Aorta (tissue), 5 donors: ENCODE results near the gene MUCL3. TPM values are rescaled to one million over a fixed set of nuclear protein-coding genes. Genes with fewer than 3 reads are reported as not detected.

Experiments
- ATAC-seq: fragments of 200-7000 bp; cut with Tn5 transposase; one replicate; pipeline ENCODE4 v1.9.1; 2022; ENCODE audit warnings: moderate library complexity; ENCODE audit not compliant: low FRiP score
- DNase-seq, 2 donors: peaks; one replicate each; pipeline ENCODE4 v3.0.0-alpha.2; 2020
- H3K27ac ChIP-seq, 2 donors: one replicate each; pipeline ENCODE4 v1.5.1; 2013; ENCODE audit warnings: low read length in 2 of 2, mild to moderate bottlenecking in 2 of 2, moderate library complexity in 2 of 2, control low read depth in 1 of 2, inconsistent platforms in 1 of 2, low read depth in 1 of 2
- H3K27me3 ChIP-seq, 2 donors: one replicate each; pipeline ENCODE4 v1.6.1; 2013; ENCODE audit warnings: control low read depth in 1 of 2, low read length in 1 of 2, mild to moderate bottlenecking in 1 of 2, moderate library complexity in 1 of 2; ENCODE audit not compliant: insufficient read depth in 2 of 2, control insufficient read depth in 1 of 2
- H3K36me3 ChIP-seq, 2 donors: one replicate each; pipeline ENCODE4 v1.6.1; 2013; ENCODE audit warnings: control low read depth in 1 of 2, low read length in 1 of 2, mild to moderate bottlenecking in 1 of 2; ENCODE audit not compliant: insufficient read depth in 2 of 2, control insufficient read depth in 1 of 2
- H3K4me1 ChIP-seq, 2 donors: one replicate each; pipeline ENCODE4 v1.6.1; 2013; ENCODE audit warnings: low read length in 2 of 2, control low read depth in 1 of 2, mild to moderate bottlenecking in 1 of 2, moderate library complexity in 1 of 2; ENCODE audit not compliant: insufficient read depth in 2 of 2, control insufficient read depth in 1 of 2
- H3K4me3 ChIP-seq, 2 donors: one replicate each; pipeline ENCODE4 v1.5.1; 2013; ENCODE audit warnings: low read length in 2 of 2, control low read depth in 1 of 2, mild to moderate bottlenecking in 1 of 2
- H3K9me3 ChIP-seq: one replicate; pipeline ENCODE4 v1.6.1; 2013; ENCODE audit warnings: mild to moderate bottlenecking, low read length; ENCODE audit not compliant: control insufficient read depth
- WGBS, 2 donors: extraction: QIAGEN DNeasy Blood & Tissue Kit; methylation state at CpG; one replicate each; pipeline ENCODE4 v1.1.7; 2013; 5-methylcytosine and 5-hydroxymethylcytosine counted together
- intact Hi-C, 2 donors: fragments of 100-400 bp; cut with DNase I; formaldehyde crosslinking; loops; one replicate each; pipeline versions ENCODE4 v1.14.2 to v1.15.0; 2022
- polyA plus RNA-seq, 2 donors: library from polyadenylated mRNA; stranded (reverse); fragments of 200-250 nt; gene quantifications; one replicate each; pipeline ENCODE4 v1.2.3, GENCODE V29; 2013
- total RNA-seq, 2 donors: library from RNA; stranded (reverse); fragmentation: NEBNext Ultra II Directional; extraction: Animal tissue kit (Norgen Biotek cat#: 25700); gene quantifications; one replicate each; pipeline ENCODE4 v1.2.1, GENCODE V29; 2021
- donor health status: healthy with polysubstance abuse.
- donor health status: Bipolar disorder and iron deficiency.
- donor health status: DM: no; HTN: no; CAD: no.
- donor health status: DM: no; HTN: no; CAD: no.
- donor health status: DM: yes; HTN: yes; CAD: no.

The MUCL3 gene
- total and polyA plus RNA-seq, 4 donors: 0.13 to 0.18 TPM; not detected in 2

DNA sequence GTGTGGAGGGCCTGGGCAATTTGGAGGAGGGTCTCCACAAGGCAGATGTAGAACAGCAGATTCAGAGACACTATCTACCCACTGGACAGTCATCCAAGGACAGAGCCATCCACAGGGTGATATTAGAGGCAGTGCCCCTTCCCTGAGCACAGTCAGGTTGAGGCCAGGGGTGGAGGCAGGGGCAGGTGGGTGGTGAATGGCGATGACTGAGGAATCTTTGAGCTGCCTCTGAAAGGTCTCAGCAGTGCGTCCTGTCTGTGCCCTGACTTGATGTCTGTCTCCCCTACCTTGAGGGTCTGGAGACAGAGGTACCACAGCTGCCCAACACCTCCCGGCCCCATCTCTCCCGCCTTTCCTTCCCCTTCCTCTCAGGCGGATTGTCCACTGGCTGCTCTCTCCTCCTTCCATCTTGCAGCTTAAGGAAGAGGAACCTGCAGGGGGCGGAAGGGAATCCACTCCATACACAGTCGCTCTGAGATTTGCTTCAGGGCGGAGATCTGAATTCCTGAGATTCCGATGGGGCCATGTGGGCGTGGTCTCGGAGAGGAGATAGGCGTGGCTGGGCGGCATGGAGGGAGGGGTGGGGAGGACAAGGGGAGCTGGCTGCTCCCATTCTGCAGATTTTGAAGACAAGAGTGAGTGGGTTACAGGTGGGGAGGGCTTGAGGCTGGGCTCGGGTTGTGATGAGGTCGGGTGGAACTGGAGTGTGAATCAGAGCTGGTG is 1.7 kb downstream of the MUCL3 start:
- Histone ChIP-seq H3K4me3 (no peak overlapping the region), H3K36me3 (no peaks in the 10 kb centered on the region), H3K4me1 (no peaks in the 10 kb centered on the region), H3K27me3 (no peaks in the 10 kb centered on the region), H3K27ac (no peak overlapping the region), H3K9me3 (no peaks in the 10 kb centered on the region)
- DNase-seq (peak; percentile 79 to 89), ATAC-seq (peak; percentile 53)
- intact Hi-C loops: no loop called here
- 17 to 18% methylated on average over 15 of the region's 15 CpGs for WGBS, 2 donors

DNA sequence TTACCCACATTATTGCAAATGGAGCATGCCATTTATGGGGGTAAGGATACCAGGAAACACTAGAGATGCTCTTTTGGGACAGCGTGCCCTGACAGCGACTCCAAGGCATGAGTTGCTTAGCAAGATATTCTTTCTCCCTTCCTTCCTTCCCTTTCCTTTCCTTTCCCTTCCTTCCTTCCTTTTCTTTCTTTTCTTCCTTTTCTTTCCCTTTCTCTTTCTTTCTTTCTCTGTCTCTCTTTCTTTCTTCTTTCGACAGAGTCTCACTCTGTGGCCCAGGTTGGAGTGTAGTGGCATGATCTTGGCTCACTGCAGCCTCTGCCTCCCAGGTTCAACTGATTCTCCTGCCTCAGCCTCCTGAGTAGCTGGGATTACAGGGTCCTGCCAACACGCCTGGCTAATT is 3.3 kb downstream of the MUCL3 start:
- intact Hi-C loops: no loop called here
- DNase-seq: no peak
- no peaks in the 10 kb centered on the region for H3K27me3 ChIP-seq
- no peak overlapping the region for H3K4me3 ChIP-seq
- H3K9me3 ChIP-seq: no peaks in the 10 kb centered on the region
- H3K4me1 ChIP-seq: no peaks in the 10 kb centered on the region
- no peak overlapping the region for H3K27ac ChIP-seq
- 92 to 94% methylated on average over 4 of the region's 4 CpGs for WGBS, 2 donors
- ATAC-seq: no peak
- no peaks in the 10 kb centered on the region for H3K36me3 ChIP-seq

DNA sequence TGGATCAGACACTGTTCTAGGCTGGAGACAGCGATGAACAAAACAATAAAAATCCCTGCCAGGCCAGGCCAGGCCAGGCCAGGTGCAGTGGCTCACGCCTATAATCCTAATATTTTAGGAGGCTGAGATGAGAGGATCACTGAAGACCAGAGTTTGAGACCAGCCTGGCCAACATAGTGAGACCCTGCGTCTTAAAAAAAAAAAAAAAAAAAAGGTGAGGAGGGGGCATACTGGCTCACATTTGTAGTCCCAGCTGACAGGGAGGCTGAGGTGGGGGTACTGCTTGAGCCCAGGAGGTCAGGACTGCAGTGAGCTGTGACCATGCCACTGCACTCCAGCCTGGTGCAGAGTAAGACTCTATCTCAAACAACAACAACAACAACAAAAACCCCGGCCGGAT is 4.5 kb downstream of the MUCL3 start:
- no peaks in the 10 kb centered on the region for H3K9me3 ChIP-seq
- no peaks in the 10 kb centered on the region for H3K27me3 ChIP-seq
- H3K4me1 ChIP-seq: no peaks in the 10 kb centered on the region
- no peak for DNase-seq
- no peak overlapping the region for H3K27ac ChIP-seq
- no peak for ATAC-seq
- no peak overlapping the region for H3K4me3 ChIP-seq
- intact Hi-C loops: no loop called here
- no peaks in the 10 kb centered on the region for H3K36me3 ChIP-seq
- WGBS, 2 donors: 79 to 85% methylated on average over 5 of the region's 5 CpGs

DNA sequence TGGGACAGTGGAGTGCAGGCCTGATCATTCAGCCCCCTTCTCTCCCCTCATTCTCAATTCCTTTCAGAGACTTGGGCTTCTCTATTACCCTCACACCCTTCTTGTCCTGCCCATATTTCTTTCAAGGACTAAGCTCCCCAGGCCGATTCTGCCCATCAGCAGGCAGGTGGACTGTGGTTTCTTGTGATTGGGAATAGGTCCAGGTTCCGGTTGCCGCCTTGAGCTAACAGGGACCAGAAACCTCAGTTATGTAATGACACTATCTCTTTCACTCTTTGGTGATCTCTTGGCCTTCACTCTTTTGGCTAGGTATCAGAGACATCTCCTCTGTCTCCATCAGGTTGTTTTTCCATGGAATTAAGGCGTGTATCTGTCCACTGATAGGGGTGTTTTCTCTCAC is 6.5 kb downstream of the MUCL3 start:
- no peak overlapping the region for H3K27ac ChIP-seq
- no peaks in the 10 kb centered on the region for H3K9me3 ChIP-seq
- no peak for ATAC-seq
- DNase-seq: no peak
- H3K4me3 ChIP-seq: no peak overlapping the region
- 83 to 84% methylated on average over 4 of the region's 4 CpGs for WGBS, 2 donors
- H3K4me1 ChIP-seq: no peaks in the 10 kb centered on the region
- no peaks in the 10 kb centered on the region for H3K27me3 ChIP-seq
- intact Hi-C loops: no loop called here
- no peaks in the 10 kb centered on the region for H3K36me3 ChIP-seq

DNA sequence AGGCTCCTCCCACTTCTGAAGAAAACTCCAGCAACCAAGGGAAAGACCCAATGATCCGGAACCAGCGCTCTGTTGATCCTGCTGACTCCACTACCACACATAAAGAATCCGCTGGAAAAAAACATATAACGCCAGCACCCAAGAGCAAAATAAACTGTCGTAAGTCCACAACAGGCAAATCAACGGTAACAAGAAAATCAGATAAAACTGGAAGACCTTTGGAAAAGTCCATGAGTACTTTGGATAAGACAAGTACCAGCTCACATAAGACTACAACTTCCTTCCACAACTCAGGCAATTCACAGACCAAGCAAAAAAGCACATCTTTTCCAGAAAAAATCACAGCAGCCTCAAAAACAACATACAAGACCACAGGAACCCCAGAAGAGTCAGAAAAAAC is 8.0 kb downstream of the MUCL3 start:
- ATAC-seq (no peak), DNase-seq (no peak)
- WGBS, 2 donors: 88 to 90% methylated on average over 6 of the region's 6 CpGs
- no peaks in the 10 kb centered on the region for H3K36me3 ChIP-seq
- H3K4me1 ChIP-seq: no peaks in the 10 kb centered on the region
- no peaks in the 10 kb centered on the region for H3K9me3 ChIP-seq
- no peak overlapping the region for H3K27ac ChIP-seq
- intact Hi-C loops: no loop called here
- H3K27me3 ChIP-seq: no peaks in the 10 kb centered on the region
- H3K4me3 ChIP-seq: no peak overlapping the region

DNA sequence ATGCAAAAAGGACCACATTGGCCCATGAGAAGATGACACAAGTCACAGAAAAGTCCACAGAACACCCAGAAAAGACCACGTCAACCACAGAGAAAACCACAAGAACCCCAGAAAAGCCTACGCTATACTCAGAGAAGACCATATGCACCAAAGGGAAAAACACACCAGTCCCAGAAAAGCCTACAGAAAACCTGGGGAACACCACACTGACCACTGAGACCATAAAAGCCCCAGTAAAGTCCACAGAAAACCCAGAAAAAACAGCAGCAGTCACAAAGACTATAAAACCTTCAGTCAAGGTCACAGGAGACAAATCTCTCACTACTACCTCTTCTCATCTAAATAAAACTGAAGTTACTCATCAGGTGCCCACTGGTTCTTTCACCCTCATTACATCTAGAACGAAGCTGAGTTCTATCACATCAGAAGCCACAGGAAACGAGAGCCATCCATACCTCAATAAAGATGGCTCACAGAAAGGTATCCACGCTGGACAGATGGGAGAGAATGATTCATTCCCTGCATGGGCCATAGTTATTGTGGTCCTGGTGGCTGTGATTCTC is 11.2 kb downstream of the MUCL3 start:
- Histone ChIP-seq H3K4me1 (no peaks in the 10 kb centered on the region), H3K27ac (no peak overlapping the region), H3K27me3 (no peaks in the 10 kb centered on the region), H3K9me3 (no peaks in the 10 kb centered on the region), H3K36me3 (no peaks in the 10 kb centered on the region), H3K4me3 (no peak overlapping the region)
- 84 to 85% methylated on average over 5 of the region's 5 CpGs for WGBS, 2 donors
- DNase-seq (no peak), ATAC-seq (no peak)
- intact Hi-C loops: no loop called here

DNA sequence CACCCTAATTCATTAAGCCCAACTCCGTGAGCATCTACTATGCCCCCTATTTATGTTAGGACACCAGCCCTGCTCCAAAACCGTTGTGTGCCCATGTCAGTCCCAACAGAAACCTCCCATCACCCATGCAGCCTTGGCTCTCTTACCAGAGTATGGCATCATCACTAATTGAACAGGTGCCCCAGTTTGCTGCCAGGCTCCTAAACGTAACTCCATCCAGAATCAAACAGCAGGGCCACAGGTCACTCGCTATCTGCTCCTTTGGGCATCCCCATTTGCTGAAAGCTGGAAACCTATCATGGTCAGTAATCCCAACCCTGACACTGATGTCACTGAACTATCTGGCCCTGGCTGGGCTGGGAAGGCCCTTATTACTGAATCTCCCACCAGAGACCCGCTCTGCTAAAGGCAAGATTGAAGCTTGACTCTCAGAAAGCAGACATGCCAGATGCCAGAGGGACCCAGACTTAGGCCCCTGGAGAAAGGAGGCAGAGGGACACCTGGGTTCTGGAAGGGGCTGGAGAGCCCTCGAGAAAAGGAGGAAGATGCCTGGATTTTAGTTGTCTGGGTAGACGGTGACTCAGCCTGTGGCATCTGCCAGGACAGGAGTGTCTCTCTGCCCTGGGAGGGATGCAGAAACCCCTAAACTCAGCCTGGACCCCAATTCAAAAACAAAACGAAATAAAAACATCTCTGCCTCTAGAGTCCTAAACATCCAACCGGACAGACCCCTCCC is 14.0 kb downstream of the MUCL3 start:
- ATAC-seq (no peak), DNase-seq (no peak)
- Histone ChIP-seq H3K4me1 (no peaks in the 10 kb centered on the region), H3K36me3 (no peaks in the 10 kb centered on the region), H3K27me3 (no peaks in the 10 kb centered on the region), H3K9me3 (no peaks in the 10 kb centered on the region), H3K4me3 (no peak overlapping the region), H3K27ac (no peak overlapping the region)
- intact Hi-C loops: no loop called here
- 67 to 74% methylated on average over 9 of the region's 9 CpGs for WGBS, 2 donors

DNA sequence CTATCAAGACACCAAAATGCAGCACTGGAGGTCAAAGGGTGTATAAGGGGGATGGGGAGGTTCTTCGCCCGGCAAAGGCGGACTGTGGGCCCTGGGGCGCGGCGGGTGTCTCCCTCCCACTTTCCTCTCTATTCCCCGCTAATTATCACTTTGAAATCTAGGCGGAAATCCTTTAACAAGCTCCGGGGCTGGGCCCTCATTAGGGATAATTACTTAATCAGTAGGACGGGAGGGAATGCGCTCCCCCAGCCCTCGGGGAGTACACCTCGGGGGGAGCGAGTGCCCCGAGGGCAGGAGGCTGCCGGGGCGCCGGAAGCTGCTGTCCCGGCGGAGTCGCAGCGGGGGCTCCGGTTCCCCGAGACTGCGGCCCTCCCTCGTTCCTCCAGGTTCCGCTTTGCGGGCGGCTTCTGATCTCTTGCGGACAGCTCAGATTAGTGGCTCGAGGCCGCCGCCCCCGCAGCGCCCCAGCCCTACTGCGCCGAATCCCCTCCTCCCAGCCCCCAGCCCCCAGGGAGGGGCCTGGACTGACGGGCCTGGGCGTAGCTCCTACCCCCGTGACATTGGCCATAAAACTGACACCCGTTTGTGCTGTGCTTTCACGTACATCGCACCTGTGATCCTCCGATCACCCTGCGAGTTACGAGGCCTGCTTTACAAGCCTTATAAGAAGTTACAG is 14.7 kb downstream of the MUCL3 start:
- no peaks in the 10 kb centered on the region for H3K27me3 ChIP-seq
- no peaks in the 10 kb centered on the region for H3K9me3 ChIP-seq
- intact Hi-C loops: no loop called here
- 6% methylated on average over 39 to 46 of the region's 46 CpGs for WGBS, 2 donors
- no peaks in the 10 kb centered on the region for H3K4me1 ChIP-seq
- peak overlapping the region; percentile 6 to 18 for H3K4me3 ChIP-seq
- peak; percentile 89 for ATAC-seq
- no peak overlapping the region for H3K27ac ChIP-seq
- H3K36me3 ChIP-seq: no peaks in the 10 kb centered on the region
- DNase-seq: peak; percentile 85 to 90
